IMR-90 (cell line): ENCODE measurements around the gene SAMHD1. TPM values are rescaled to one million over a fixed set of nuclear protein-coding genes. Genes with fewer than 3 reads are reported as not detected.

Experiments used
- ATAC-seq: fragments of 200-7000 bp; cut with Tn5 transposase; 2 replicates; pipeline ENCODE4 v1.9.1; 2020; ENCODE audit warnings: low read depth, mild to moderate bottlenecking, moderate library complexity
- BruUV-seq: library from RNA; stranded (reverse); fragments of 400-500 nt; replicated peaks from 2 replicates; lab custom pipeline; 2021; lab: Mats Ljungman, UMichigan
- CTCF ChIA-PET: fragments of 300-600 bp; formaldehyde crosslinking; extraction: SDS; loops from one replicate; lab custom pipeline; 2021; ENCODE audit warnings: antibody characterized with exemption; lab: Yijun Ruan, JAX
- POLR2A ChIA-PET: fragments of 300-600 bp; sonication (Branson Sonifier 250); formaldehyde crosslinking; loops from one replicate; lab custom pipeline; 2022; ENCODE audit warnings: antibody characterized with exemption; ENCODE audit not compliant: unreplicated experiment; lab: Charles Lee
- DNase-seq: peaks from one replicate; pipeline ENCODE4 v3.0.0; 2013
- H2AFZ ChIP-seq: replicated peaks from 2 replicates; pipeline ENCODE3; 2013; ENCODE audit warnings: low read length, mild to moderate bottlenecking; ENCODE audit not compliant: poor library complexity
- H2AK5ac ChIP-seq: 2 replicates; pipeline ENCODE4 v1.6.1; 2013; ENCODE audit warnings: low read depth, low read length, inconsistent platforms
- H2AK9ac ChIP-seq: replicated peaks from 2 replicates; pipeline ENCODE3; 2013; ENCODE audit warnings: mild to moderate bottlenecking, low read depth, low read length, moderate library complexity; ENCODE audit not compliant: poor library complexity
- H2BK120ac ChIP-seq: 2 replicates; pipeline ENCODE4 v1.6.1; 2013; ENCODE audit warnings: low read depth, low read length, inconsistent platforms
- H2BK15ac ChIP-seq: 3 replicates; pipeline ENCODE4 v1.6.1; 2013; ENCODE audit warnings: low read depth, low read length, inconsistent platforms
- H2BK20ac ChIP-seq: 2 replicates; pipeline ENCODE4 v1.6.1; 2013; ENCODE audit warnings: low read depth, mild to moderate bottlenecking, inconsistent platforms, low read length, moderate library complexity
- H2BK5ac ChIP-seq: 2 replicates; pipeline ENCODE4 v1.6.1; 2013; ENCODE audit warnings: mild to moderate bottlenecking, low read depth, low read length, inconsistent platforms; ENCODE audit not compliant: poor library complexity, severe bottlenecking
- H3K14ac ChIP-seq: replicated peaks from 2 replicates; pipeline ENCODE4 v1.6.1; 2013; ENCODE audit warnings: low read depth, low read length, inconsistent platforms
- H3K18ac ChIP-seq: 2 replicates; pipeline ENCODE4 v1.6.1; 2013; ENCODE audit warnings: low read depth, low read length, control low read depth
- H3K23ac ChIP-seq: 2 replicates; pipeline ENCODE4 v1.6.1; 2013; ENCODE audit warnings: low read depth, low read length, inconsistent platforms
- H3K27ac ChIP-seq: 2 replicates; pipeline ENCODE4 v1.5.1; 2013; ENCODE audit warnings: mild to moderate bottlenecking, control low read depth, low read length; ENCODE audit not compliant: insufficient read depth
- H3K27me3 ChIP-seq: 2 replicates; pipeline ENCODE4 v1.6.1; 2013; ENCODE audit warnings: low read length; ENCODE audit not compliant: control insufficient read depth, insufficient read depth
- H3K36me3 ChIP-seq: 2 replicates; pipeline ENCODE4 v1.6.1; 2013; ENCODE audit warnings: low read length, mixed read lengths; ENCODE audit not compliant: control insufficient read depth, insufficient read depth
- H3K4ac ChIP-seq: 2 replicates; pipeline ENCODE4 v1.6.1; 2013; ENCODE audit warnings: low read depth, low read length, inconsistent platforms
- H3K4me1 ChIP-seq: 2 replicates; pipeline ENCODE4 v1.6.1; 2013; ENCODE audit warnings: low read length, mixed read lengths; ENCODE audit not compliant: control insufficient read depth, insufficient read depth
- H3K4me2 ChIP-seq: 2 replicates; pipeline ENCODE4 v1.6.1; 2013; ENCODE audit warnings: low read depth, mild to moderate bottlenecking, control low read depth, low read length, moderate library complexity
- H3K4me3 ChIP-seq: 2 replicates; pipeline ENCODE4 v1.5.1; 2013; ENCODE audit warnings: low read depth, mild to moderate bottlenecking, control low read depth, low read length, moderate library complexity; ENCODE audit not compliant: insufficient read depth
- H3K56ac ChIP-seq: 2 replicates; pipeline ENCODE4 v1.6.1; 2013; ENCODE audit warnings: low read length, inconsistent platforms; ENCODE audit not compliant: insufficient read depth; ENCODE audit errors: extremely low read depth
- H3K79me1 ChIP-seq, 2 experiments: 2 replicates each; pipeline ENCODE4 v1.6.1; 2013; ENCODE audit warnings: low read length in 2 of 2, inconsistent platforms in 1 of 2, low read depth in 1 of 2
- H3K9ac ChIP-seq: 2 replicates; pipeline ENCODE4 v1.6.1; 2013; ENCODE audit warnings: low read depth, low read length, control low read depth
- H3K9me1 ChIP-seq: 2 replicates; pipeline ENCODE4 v1.6.1; 2013; ENCODE audit warnings: low read length, inconsistent platforms; ENCODE audit not compliant: insufficient read depth
- H3K9me3 ChIP-seq: 2 replicates; pipeline ENCODE4 v1.6.1; 2013; ENCODE audit warnings: low read length; ENCODE audit not compliant: control insufficient read depth, insufficient read depth
- H4K20me1 ChIP-seq: 2 replicates; pipeline ENCODE4 v1.6.1; 2013; ENCODE audit warnings: low read length, inconsistent platforms; ENCODE audit not compliant: insufficient read depth
- H4K5ac ChIP-seq: 2 replicates; pipeline ENCODE4 v1.6.1; 2013; ENCODE audit warnings: mild to moderate bottlenecking, low read depth, low read length, control low read depth
- H4K8ac ChIP-seq, 2 experiments: 2 replicates each; pipeline ENCODE4 v1.6.1; 2013; ENCODE audit warnings: low read depth in 2 of 2, low read length in 2 of 2, control low read depth in 1 of 2, inconsistent platforms in 1 of 2
- H4K91ac ChIP-seq: 2 replicates; pipeline ENCODE4 v1.6.1; 2013; ENCODE audit warnings: low read depth, low read length, inconsistent platforms; ENCODE audit not compliant: insufficient read depth
- MAFK ChIP-seq: IDR thresholded peaks from 2 replicates; pipeline ENCODE4 v1.6.1; 2012; ENCODE audit warnings: low read depth, low read length, improper control_type of control experiment
- MAZ ChIP-seq: IDR thresholded peaks from 2 replicates; pipeline ENCODE4 v1.6.1; 2012; ENCODE audit warnings: low read depth, mild to moderate bottlenecking, low read length, improper control_type of control experiment, moderate library complexity, borderline replicate concordance
- MXI1 ChIP-seq: IDR thresholded peaks from 2 replicates; pipeline ENCODE4 v1.6.1; 2012; ENCODE audit warnings: low read depth, mild to moderate bottlenecking, low read length, moderate library complexity, borderline replicate concordance
- RAD21 ChIP-seq: IDR thresholded peaks from 2 replicates; pipeline ENCODE4 v1.6.1; 2012; ENCODE audit warnings: low read length, improper control_type of control experiment
- RCOR1 ChIP-seq: IDR thresholded peaks from 2 replicates; pipeline ENCODE4 v1.6.1; 2012; ENCODE audit warnings: mild to moderate bottlenecking, low read length, improper control_type of control experiment; ENCODE audit not compliant: insufficient replicate concordance
- RFX5 ChIP-seq: IDR thresholded peaks from 2 replicates; pipeline ENCODE4 v1.8.0; 2012; ENCODE audit warnings: low read depth, mild to moderate bottlenecking, low read length, moderate library complexity
- SMC3 ChIP-seq: fragments of 150-350 bp; IDR thresholded peaks from 2 replicates; pipeline ENCODE4 v1.6.1; 2016; ENCODE audit warnings: low read depth, mild to moderate bottlenecking, antibody characterized with exemption, low read length, moderate library complexity
- WGBS, 2 experiments: methylation state at CpG; one replicate each; pipeline versions ENCODE4 v1.1.5 to v1.1.7; 2013; ENCODE audit warnings: missing lambda C conversion rate in 2 of 2; ENCODE audit not compliant: insufficient read length in 1 of 2; ENCODE audit errors: extremely low coverage in 2 of 2; 5-methylcytosine and 5-hydroxymethylcytosine counted together
- dilution Hi-C: fragments of 300-500 bp; cut with HindIII; formaldehyde crosslinking; loops from one replicate; pipeline ENCODE4 v1.14.3; 2018; ENCODE audit warnings: low sequenced_read_pairs; ENCODE audit not compliant: unreplicated experiment
- in situ Hi-C: fragments of 300-500 bp; cut with MboI; formaldehyde crosslinking; loops from 3 replicates; pipeline ENCODE4 v1.14.3; 2019; ENCODE audit warnings: low sequenced_read_pairs, inconsistent platforms, mixed read lengths
- intact Hi-C: fragments of 100-400 bp; cut with micrococcal nuclease; formaldehyde crosslinking; loops from 2 replicates; pipeline ENCODE4 v1.10.0; 2022
- polyA plus RNA-seq, 3 experiments: library from polyadenylated mRNA; depleted of rRNA; stranded (reverse); fragments of >200 nt; gene quantifications; 2 replicates each; pipeline ENCODE4 v1.2.3, GENCODE V29; 2012; ENCODE audit warnings: low replicate concordance in 1 of 3
- total RNA-seq: library from RNA; depleted of rRNA; stranded (reverse); fragments of >200 nt; gene quantifications from 2 replicates; pipeline ENCODE4 v1.2.3, GENCODE V29; 2012

Gene SAMHD1
- total and polyA plus RNA-seq, 2 of the 4 experiments (the other 2 are of a cell fraction), result 6.3 to 14.9 TPM

- Histone ChIP-seq H4K8ac (no peak overlapping the region), H3K79me1 (no peaks in the 10 kb centered on the region), H4K91ac (no peak overlapping the region), H3K4me3 (no peak overlapping the region), H3K4me1 (no peaks in the 10 kb centered on the region; the same call in 1 of the 2 replicates), H3K4ac (0 out of 2 replicates have a peak overlapping the region, but pooled peaks have one; percentile 10), H2AK5ac (no peak overlapping the region), H3K27me3 (peaks cover 2% of the 10 kb centered on the region; the same call in 1 of the 2 replicates), H2AFZ (peak overlapping the region; percentile 86), H2BK5ac (no peak overlapping the region), H3K9me3 (no peaks in the 10 kb centered on the region), H3K14ac (no peak overlapping the region), H2BK20ac (no peak overlapping the region), H3K9ac (no peak overlapping the region), H3K27ac (no peak overlapping the region), H3K36me3 (no peaks in the 10 kb centered on the region), H3K9me1 (no peaks in the 10 kb centered on the region), H2BK15ac (no peak overlapping the region), H4K20me1 (no peaks in the 10 kb centered on the region), H4K5ac (no peak overlapping the region), H2BK120ac (no peak overlapping the region), H2AK9ac (peak overlapping the region; percentile 82), H3K18ac (no peak overlapping the region), H3K23ac (no peak overlapping the region), H3K56ac (no peak overlapping the region), H3K4me2 (peak overlapping the region; percentile 70; the same call in 1 of the 2 replicates)
- dilution Hi-C loops (no loop called here), in situ Hi-C loops (loop anchor here (5.0 kb wide), 1 partner anchor 275 kb away; no protein-coding TSS in a partner anchor), intact Hi-C loops (loop anchor here (1.0 to 10.0 kb wide), 3 partner anchors 95 to 331 kb away; no protein-coding TSS in a partner anchor)
- TF ChIP-seq MXI1 (no peak), RAD21 (no peak), RFX5 (no peak), MAFK (no peak), RCOR1 (no peak), MAZ (no peak), SMC3 (no peak)
- ChIA-PET CTCF (no interaction called here), POLR2A (no interaction called here)
- no TSS peak for BruUV-seq
- DNase-seq (no peak), ATAC-seq (peak; percentile 6)
- 36% methylated on average over 3 of the region's 6 CpGs; no CpG with 5 or more reads in 1 of the 2 experiments for WGBS, 2 experiments
Measured at GRCh38 chr20:36887752-36888090, 63.8 kb downstream of the SAMHD1 start.
